ENCODE measurements around the gene RCN2. TPM values are rescaled to one million over a fixed set of nuclear protein-coding genes. Genes with fewer than 3 reads are reported as not detected.

Gene RCN2
- total RNA-seq, 1 donor from 2014 or later: 645 TPM

GRCh38 chr15:76929011-76929760, 2.4 kb upstream of the RCN2 start:
- Mint-ChIP-seq H3K27me3 (ENCODE audit: insufficient read depth, low read depth) (peaks cover 3% of the 10 kb centered on the region), H3K36me3 (peaks cover 9% of the 10 kb centered on the region), H3K4me1 (peaks cover 32% of the 10 kb centered on the region), H3K9me3 (no peaks in the 10 kb centered on the region), H3K27ac (no peak overlapping the region), H3K4me3 (no peak overlapping the region)
- TF ChIP-seq EZH2phosphoT487 (IDR thresholded peaks at IDR 0.05): no peak
- no peak for TF ChIP-seq CTCF (IDR thresholded peaks at IDR 0.05)
- TF ChIP-seq EZH2 (IDR thresholded peaks at IDR 0.05): no peak
- H3K9me3 ChIP-seq (ENCODE audit: low read depth): no peaks in the 10 kb centered on the region
- H3K4me2 ChIP-seq: peak overlapping the region; percentile 79
- no peak overlapping the region for H2AFZ ChIP-seq (replicated peaks)
- H4K20me1 ChIP-seq (ENCODE audit: low read depth): peaks cover 18% of the 10 kb centered on the region
- peak overlapping the region; percentile 19 for H3K4me3 ChIP-seq
- no peak overlapping the region for H3K27ac ChIP-seq
- no peaks in the 10 kb centered on the region for H3K27me3 ChIP-seq
- peaks cover 37% of the 10 kb centered on the region for H3F3A ChIP-seq (ENCODE audit: low read depth)
- H3K9ac ChIP-seq: no peak overlapping the region
- H3K4me1 ChIP-seq: peaks cover 54% of the 10 kb centered on the region
- peaks cover 7% of the 10 kb centered on the region for H3K36me3 ChIP-seq
- peak; percentile 55 for DNase-seq (ENCODE audit: low spot score)
- peaks cover 26% of the 10 kb centered on the region for H3K79me2 ChIP-seq (ENCODE audit: low read depth)

GRCh38 chr15:76930831-76931396, 635 bp upstream of the RCN2 start:
- Histone ChIP-seq H3K27ac (no peak overlapping the region), H3K27me3 (no peaks in the 10 kb centered on the region), H2AFZ (replicated peaks) (peak overlapping the region; percentile 23), H3K4me3 (peak overlapping the region; percentile 98), H4K20me1 (ENCODE audit: low read depth) (peaks cover 35% of the 10 kb centered on the region), H3K9me3 (ENCODE audit: low read depth) (no peaks in the 10 kb centered on the region), H3K4me1 (peaks cover 72% of the 10 kb centered on the region), H3K4me2 (peak overlapping the region; percentile 79), H3F3A (ENCODE audit: low read depth) (peaks cover 37% of the 10 kb centered on the region), H3K79me2 (ENCODE audit: low read depth) (peaks cover 43% of the 10 kb centered on the region), H3K9ac (no peak overlapping the region), H3K36me3 (peaks cover 14% of the 10 kb centered on the region)
- no peak for TF ChIP-seq EZH2 (IDR thresholded peaks at IDR 0.05)
- TF ChIP-seq CTCF (IDR thresholded peaks at IDR 0.05): no peak
- TF ChIP-seq EZH2phosphoT487 (IDR thresholded peaks at IDR 0.05): no peak
- peaks cover 44% of the 10 kb centered on the region for H3K4me1 Mint-ChIP-seq
- DNase-seq (ENCODE audit: low spot score): no peak
- peak overlapping the region; percentile 91 for H3K4me3 Mint-ChIP-seq
- H3K9me3 Mint-ChIP-seq: no peaks in the 10 kb centered on the region
- peaks cover 19% of the 10 kb centered on the region for H3K36me3 Mint-ChIP-seq
- peak overlapping the region; percentile 9 for H3K27ac Mint-ChIP-seq
- H3K27me3 Mint-ChIP-seq (ENCODE audit: insufficient read depth, low read depth): peaks cover 3% of the 10 kb centered on the region

- peaks cover 57% of the 10 kb centered on the region for H3K79me2 ChIP-seq (ENCODE audit: low read depth)
- H4K20me1 ChIP-seq (ENCODE audit: low read depth): peaks cover 42% of the 10 kb centered on the region
- peak overlapping the region; percentile 98 for H3K4me3 ChIP-seq
- Mint-ChIP-seq H3K27me3 (ENCODE audit: insufficient read depth, low read depth) (no peaks in the 10 kb centered on the region), H3K4me1 (peaks cover 51% of the 10 kb centered on the region), H3K27ac (peak overlapping the region; percentile 91), H3K9me3 (no peaks in the 10 kb centered on the region), H3K4me3 (peak overlapping the region; percentile 96), H3K36me3 (peaks cover 30% of the 10 kb centered on the region)
- peak overlapping the region; percentile 92 for H3K4me2 ChIP-seq
- peaks cover 36% of the 10 kb centered on the region for H3F3A ChIP-seq (ENCODE audit: low read depth)
- H3K36me3 ChIP-seq: peaks cover 20% of the 10 kb centered on the region
- H3K27me3 ChIP-seq: no peaks in the 10 kb centered on the region
- peak overlapping the region; percentile 13 for H2AFZ ChIP-seq (replicated peaks)
- H3K9me3 ChIP-seq (ENCODE audit: low read depth): no peaks in the 10 kb centered on the region
- peak; percentile 42 for DNase-seq (ENCODE audit: low spot score)
- H3K4me1 ChIP-seq: peaks cover 72% of the 10 kb centered on the region
- TF ChIP-seq EZH2phosphoT487 (IDR thresholded peaks at IDR 0.05) (no peak), EZH2 (IDR thresholded peaks at IDR 0.05) (no peak), CTCF (IDR thresholded peaks at IDR 0.05) (no peak)
- peak overlapping the region; percentile 92 for H3K27ac ChIP-seq
- peak overlapping the region; percentile 82 for H3K9ac ChIP-seq
These were observed 802 bp downstream of the RCN2 start for GRCh38 chr15:76932135-76932966.

All from neural progenitor cell (in vitro differentiated cells).